HEK293 (cell line): ENCODE measurements around the gene RBFOX2.

Experiments used
- ATF2 ChIP-seq: fragments of 450-650 bp; formaldehyde crosslinking; IDR thresholded peaks from 2 replicates; pipeline ENCODE4 v1.5.1; 2016; ENCODE audit warnings: missing biosample characterization, missing genetic modification characterization, low read depth
- HOXA7 ChIP-seq: sonication (generic); formaldehyde crosslinking; IDR thresholded peaks from 2 replicates; pipeline ENCODE4 v1.8.1; 2022; ENCODE audit warnings: missing genetic modification reagents, borderline replicate concordance
- PRDM2 ChIP-seq: fragments of 450-650 bp; formaldehyde crosslinking; IDR thresholded peaks from 2 replicates; pipeline ENCODE4 v1.5.1; 2016; ENCODE audit warnings: missing biosample characterization, missing genetic modification characterization, borderline replicate concordance
- TRIM28 ChIP-seq: IDR thresholded peaks from 2 replicates; pipeline ENCODE4 v1.6.1; 2011; ENCODE audit warnings: low read length, control low read depth, borderline replicate concordance
- ZBTB48 ChIP-seq: fragments of 450-650 bp; formaldehyde crosslinking; IDR thresholded peaks from 2 replicates; pipeline ENCODE4 v1.5.1; 2016; ENCODE audit warnings: missing biosample characterization, missing genetic modification characterization
- ZNF16 ChIP-seq: fragments of 450-650 bp; formaldehyde crosslinking; IDR thresholded peaks from 2 replicates; pipeline ENCODE4 v1.5.1; 2016; ENCODE audit warnings: low read depth, missing biosample characterization, missing genetic modification characterization
- ZNF184 ChIP-seq: fragments of 450-650 bp; IDR thresholded peaks from 2 replicates; pipeline ENCODE4 v1.5.1; 2018; ENCODE audit warnings: missing biosample characterization, mild to moderate bottlenecking, missing genetic modification characterization
- ZNF2 ChIP-seq: fragments of 450-650 bp; formaldehyde crosslinking; IDR thresholded peaks from 2 replicates; pipeline ENCODE4 v1.5.1; 2016; ENCODE audit warnings: missing biosample characterization, missing genetic modification characterization
- ZNF221 ChIP-seq: fragments of 450-650 bp; formaldehyde crosslinking; IDR thresholded peaks from 2 replicates; pipeline ENCODE4 v1.5.1; 2017; ENCODE audit warnings: missing biosample characterization, missing genetic modification characterization, borderline replicate concordance
- ZNF248 ChIP-seq: fragments of 450-650 bp; formaldehyde crosslinking; IDR thresholded peaks from 2 replicates; pipeline ENCODE4 v1.5.1; 2017; ENCODE audit warnings: missing biosample characterization, missing genetic modification characterization
- ZNF366 ChIP-seq: fragments of 450-650 bp; formaldehyde crosslinking; conservative IDR thresholded peaks from 2 replicates; pipeline ENCODE4 v1.5.1; 2016; ENCODE audit warnings: missing biosample characterization, missing genetic modification characterization
- ZNF394 ChIP-seq: fragments of 450-650 bp; formaldehyde crosslinking; IDR thresholded peaks from 2 replicates; pipeline ENCODE4 v1.5.1; 2016; ENCODE audit warnings: missing biosample characterization, missing genetic modification characterization, mild to moderate bottlenecking, moderate library complexity, borderline replicate concordance
- ZNF398 ChIP-seq: fragments of 450-650 bp; formaldehyde crosslinking; IDR thresholded peaks from 2 replicates; pipeline ENCODE4 v1.5.1; 2017; ENCODE audit warnings: missing biosample characterization, missing genetic modification characterization
- ZNF501 ChIP-seq: fragments of 450-650 bp; formaldehyde crosslinking; IDR thresholded peaks from 2 replicates; pipeline ENCODE4 v1.5.1; 2016; ENCODE audit warnings: missing biosample characterization, missing genetic modification characterization
- ZNF518A ChIP-seq: fragments of 450-650 bp; formaldehyde crosslinking; conservative IDR thresholded peaks from 2 replicates; pipeline ENCODE4 v1.5.1; 2016; ENCODE audit warnings: low read depth, missing biosample characterization, missing genetic modification characterization
- ZNF544 ChIP-seq: fragments of 450-650 bp; formaldehyde crosslinking; IDR thresholded peaks from 2 replicates; pipeline ENCODE4 v1.5.0; 2017; ENCODE audit warnings: missing biosample characterization, missing genetic modification characterization
- ZNF596 ChIP-seq: fragments of 450-650 bp; IDR thresholded peaks from 2 replicates; pipeline ENCODE4 v1.5.0; 2018; ENCODE audit warnings: missing biosample characterization, mild to moderate bottlenecking, missing genetic modification characterization, moderate library complexity
- ZNF707 ChIP-seq: fragments of 450-650 bp; formaldehyde crosslinking; IDR thresholded peaks from 2 replicates; pipeline ENCODE4 v1.5.1; 2016; ENCODE audit warnings: missing biosample characterization, missing genetic modification characterization
- ZNF776 ChIP-seq: fragments of 450-650 bp; formaldehyde crosslinking; IDR thresholded peaks from 2 replicates; pipeline ENCODE4 v1.5.0; 2017; ENCODE audit warnings: missing biosample characterization, missing genetic modification characterization, borderline replicate concordance
- ZNF791 ChIP-seq: fragments of 450-650 bp; formaldehyde crosslinking; IDR thresholded peaks from 2 replicates; pipeline ENCODE4 v1.5.1; 2016; ENCODE audit warnings: missing biosample characterization, missing genetic modification characterization
- ZNF843 ChIP-seq: fragments of 450-650 bp; formaldehyde crosslinking; IDR thresholded peaks from 2 replicates; pipeline ENCODE4 v1.5.1; 2016; ENCODE audit warnings: missing biosample characterization, missing genetic modification characterization
- ZSCAN5A ChIP-seq: fragments of 450-650 bp; formaldehyde crosslinking; IDR thresholded peaks from 2 replicates; pipeline ENCODE4 v1.5.1; 2016; ENCODE audit warnings: missing biosample characterization, missing genetic modification characterization

Gene RBFOX2

GRCh38 chr22:35835998-35836691, 192.5 kb downstream of the RBFOX2 start (continued):
- TF ChIP-seq PRDM2 (tag by site-specific recombination) (no peak), ZNF16 (tag by site-specific recombination) (no peak), HOXA7 (no peak), ZNF544 (tag by site-specific recombination) (no peak), ZSCAN5A (tag by site-specific recombination) (no peak), ZNF366 (tag by site-specific recombination) (peak; percentile 82), ZNF221 (tag by site-specific recombination) (no peak), ZNF2 (tag by site-specific recombination) (peak; percentile 27; the same call in 1 of the 2 replicates), ZNF707 (tag by site-specific recombination) (no peak), ZNF776 (tag by site-specific recombination) (no peak), ZNF398 (tag by site-specific recombination) (peak; percentile 22; the same call in 1 of the 2 replicates), ATF2 (tag by site-specific recombination) (no peak), ZNF248 (tag by site-specific recombination) (no peak), ZNF184 (no peak), ZNF791 (tag by site-specific recombination) (no peak), ZNF596 (tag by site-specific recombination) (peak; percentile 40; the same call in 1 of the 2 replicates), TRIM28 (no peak; the same call in 1 of the 2 replicates), ZNF518A (tag by site-specific recombination) (no peak; the same call in 1 of the 2 replicates), ZNF843 (no peak), ZNF501 (tag by site-specific recombination) (no peak), ZNF394 (tag by site-specific recombination) (peak; percentile 60; the same call in 1 of the 2 replicates), ZBTB48 (tag by site-specific recombination) (peak; percentile 86)
